Endothelial cell of umbilical vein (primary cell): ENCODE measurements around the gene UPP2. TPM values are rescaled to one million over a fixed set of nuclear protein-coding genes. Genes with fewer than 3 reads are reported as not detected.

ENCODE experiments used
- BruUV-seq: library from RNA; stranded (reverse); fragments of 400-500 nt; replicated peaks from 2 replicates; lab custom pipeline; 2021; lab: Mats Ljungman, UMichigan
- CTCF ChIA-PET: fragments of 300-600, 350-600 bp; sonication (Branson Sonifier 250); formaldehyde crosslinking; loops from one replicate; lab custom pipeline; 2021; ENCODE audit warnings: antibody characterized with exemption, inconsistent platforms; lab: Charles Lee
- POLR2A ChIA-PET: fragments of 300-600, 350-600 bp; sonication (Branson Sonifier 250); formaldehyde crosslinking; loops from one replicate; lab custom pipeline; 2021; ENCODE audit warnings: antibody characterized with exemption, inconsistent platforms; lab: Charles Lee
- DNase-seq: peaks from one replicate; pipeline ENCODE4 v3.0.0-alpha.2; 2011; ENCODE audit warnings: low read depth, low spot score
- FAIRE-seq: peaks from 2 replicates; lab custom pipeline; 2011; peaks lifted over from hg19 to GRCh38; lab: Jason Lieb, UNC
- H2AFZ ChIP-seq: 2 replicates; pipeline ENCODE4 v1.6.0; 2012; ENCODE audit warnings: low read depth, low read length, control low read depth, inconsistent platforms
- H3K27ac ChIP-seq: 2 replicates; pipeline ENCODE4 v1.5.1; 2011; ENCODE audit warnings: low read depth, mild to moderate bottlenecking, control low read depth, low read length, moderate library complexity; ENCODE audit not compliant: insufficient read depth
- H3K27me3 ChIP-seq, 2 experiments: 2 replicates each; pipeline versions ENCODE4 v1.6.0 to v1.6.1; 2011; ENCODE audit warnings: low read length in 2 of 2, mixed read lengths in 1 of 2; ENCODE audit not compliant: control insufficient read depth in 2 of 2, insufficient read depth in 2 of 2
- H3K36me3 ChIP-seq, 2 experiments: 2 replicates in 1 of 2; 3 replicates in 1 of 2; pipeline ENCODE4 v1.5.1; 2011; ENCODE audit warnings: low read length in 2 of 2, mild to moderate bottlenecking in 1 of 2, moderate library complexity in 1 of 2; ENCODE audit not compliant: control insufficient read depth in 2 of 2, insufficient read depth in 2 of 2; ENCODE audit errors: extremely low read depth in 1 of 2
- H3K4me1 ChIP-seq: 3 replicates; pipeline ENCODE4 v1.5.1; 2011; ENCODE audit warnings: mild to moderate bottlenecking, low read length; ENCODE audit not compliant: control insufficient read depth, insufficient read depth; ENCODE audit errors: extremely low read depth
- H3K4me2 ChIP-seq: 2 replicates; pipeline ENCODE4 v1.6.1; 2011; ENCODE audit warnings: low read length, control low read depth, mixed read lengths; ENCODE audit not compliant: insufficient read depth
- H3K4me3 ChIP-seq, 3 experiments: fragments of 200-600 bp in 1 of 3; sonication (generic), shearing (Covaris generic) in 1 of 3; replicated peaks in 1 of 3; 2 replicates each; pipeline ENCODE4 v1.5.1; 2011 to 2016; ENCODE audit warnings: control low read depth in 3 of 3, low read length in 3 of 3, mild to moderate bottlenecking in 2 of 3, inconsistent platforms in 1 of 3, low read depth in 1 of 3, moderate library complexity in 1 of 3; ENCODE audit not compliant: insufficient read depth in 1 of 3
- H3K79me2 ChIP-seq: 2 replicates; pipeline ENCODE4 v1.6.0; 2012; ENCODE audit warnings: low read length, inconsistent platforms; ENCODE audit not compliant: control insufficient read depth, insufficient read depth
- H3K9ac ChIP-seq: replicated peaks from 2 replicates; pipeline ENCODE3; 2011; ENCODE audit warnings: low read length, control low read depth; ENCODE audit not compliant: insufficient read depth; ENCODE audit errors: extremely low read depth
- H3K9me1 ChIP-seq: replicated peaks from 3 replicates; pipeline ENCODE4 v1.6.0; 2011; ENCODE audit warnings: mild to moderate bottlenecking, low read length; ENCODE audit not compliant: control insufficient read depth, insufficient read depth; ENCODE audit errors: extremely low read depth
- H3K9me3 ChIP-seq: replicated peaks from 2 replicates; pipeline ENCODE4 v1.5.1; 2012; ENCODE audit warnings: low read length, inconsistent platforms; ENCODE audit not compliant: control insufficient read depth, insufficient read depth
- H4K20me1 ChIP-seq: replicated peaks from 2 replicates; pipeline ENCODE3; 2011; ENCODE audit warnings: mild to moderate bottlenecking, low read length; ENCODE audit not compliant: control insufficient read depth, insufficient read depth; ENCODE audit errors: extremely low read depth
- EZH2 ChIP-seq: IDR thresholded peaks from 2 replicates; pipeline ENCODE4 v1.6.1; 2012; ENCODE audit warnings: borderline replicate concordance, low read depth, mild to moderate bottlenecking, moderate library complexity, low read length, inconsistent platforms; ENCODE audit not compliant: severe bottlenecking
- FOS ChIP-seq: IDR thresholded peaks from 2 replicates; pipeline ENCODE4 v1.6.1; 2011; ENCODE audit warnings: mild to moderate bottlenecking, low read length, moderate library complexity, borderline replicate concordance; ENCODE audit not compliant: insufficient read depth
- GATA2 ChIP-seq: IDR thresholded peaks from 2 replicates; pipeline ENCODE4 v1.7.0; 2011; ENCODE audit warnings: low read depth, mild to moderate bottlenecking, moderate library complexity, mixed read lengths, low read length; ENCODE audit not compliant: insufficient read length, insufficient read depth
- JUN ChIP-seq: IDR thresholded peaks from 2 replicates; pipeline ENCODE4 v1.6.1; 2011; ENCODE audit warnings: borderline replicate concordance, low read depth; ENCODE audit not compliant: insufficient read length, insufficient read depth
- MYC ChIP-seq: IDR thresholded peaks from one replicate; pipeline ENCODE4 v1.6.1; 2011; ENCODE audit warnings: mild to moderate bottlenecking, low read depth, low read length
- POLR2A ChIP-seq: IDR thresholded peaks from 2 replicates; pipeline ENCODE4 v1.6.1; 2012; ENCODE audit warnings: low read depth, mild to moderate bottlenecking, control low read depth, low read length
- POLR2AphosphoS5 ChIP-seq: IDR thresholded peaks from 2 replicates; pipeline ENCODE4 v1.6.1; 2012; ENCODE audit warnings: low read depth, mild to moderate bottlenecking, control low read depth, low read length, moderate library complexity; ENCODE audit not compliant: insufficient read depth
- dilution Hi-C: fragments of 300-500 bp; cut with MboI; formaldehyde crosslinking; loops from one replicate; pipeline ENCODE4 v1.15.0; 2019; ENCODE audit warnings: low sequenced_read_pairs; ENCODE audit not compliant: extremely low pct_ligation_motif_present
- intact Hi-C: fragments of 100-400 bp; cut with micrococcal nuclease; formaldehyde crosslinking; loops from one replicate; pipeline ENCODE4 v1.10.0; 2022
- polyA plus RNA-seq, 4 experiments: library from polyadenylated mRNA; depleted of rRNA in 3 of 4; stranded (reverse) in 3 of 4; unstranded in 1 of 4; fragments of >200 nt; gene quantifications; 2 replicates each; pipeline versions ENCODE4 v1.2.1 to v1.2.3, GENCODE V29; 2011 to 2012; ENCODE audit warnings: missing spikeins in 1 of 4
- total RNA-seq: library from RNA; stranded (reverse); gene quantifications from 2 replicates; pipeline ENCODE4 v1.2.3, GENCODE V29; 2021
- TF ChIP-seq, protein P1 (sequence below), 2 donors: IDR thresholded peaks; 1 replicate in 1 of 2; 2 replicates in 1 of 2; pipeline ENCODE4 v1.5.1; 2011; ENCODE audit warnings: low read length in 2 of 2, mild to moderate bottlenecking in 2 of 2, moderate library complexity in 2 of 2, control low read depth in 1 of 2, inconsistent platforms in 1 of 2, low read depth in 1 of 2; ENCODE audit not compliant: insufficient read depth in 1 of 2; ENCODE audit errors: extremely low read depth in 1 of 2
- TF ChIP-seq, protein P2 (sequence below): IDR thresholded peaks from 2 replicates; pipeline ENCODE4 v1.6.1; 2011; ENCODE audit not compliant: insufficient read depth, insufficient read length

UPP2 gene
- total and polyA plus RNA-seq, 2 donors (not counting 3 experiments of a cell fraction or from before 2014, with no cell fraction given): not detected

DNA sequence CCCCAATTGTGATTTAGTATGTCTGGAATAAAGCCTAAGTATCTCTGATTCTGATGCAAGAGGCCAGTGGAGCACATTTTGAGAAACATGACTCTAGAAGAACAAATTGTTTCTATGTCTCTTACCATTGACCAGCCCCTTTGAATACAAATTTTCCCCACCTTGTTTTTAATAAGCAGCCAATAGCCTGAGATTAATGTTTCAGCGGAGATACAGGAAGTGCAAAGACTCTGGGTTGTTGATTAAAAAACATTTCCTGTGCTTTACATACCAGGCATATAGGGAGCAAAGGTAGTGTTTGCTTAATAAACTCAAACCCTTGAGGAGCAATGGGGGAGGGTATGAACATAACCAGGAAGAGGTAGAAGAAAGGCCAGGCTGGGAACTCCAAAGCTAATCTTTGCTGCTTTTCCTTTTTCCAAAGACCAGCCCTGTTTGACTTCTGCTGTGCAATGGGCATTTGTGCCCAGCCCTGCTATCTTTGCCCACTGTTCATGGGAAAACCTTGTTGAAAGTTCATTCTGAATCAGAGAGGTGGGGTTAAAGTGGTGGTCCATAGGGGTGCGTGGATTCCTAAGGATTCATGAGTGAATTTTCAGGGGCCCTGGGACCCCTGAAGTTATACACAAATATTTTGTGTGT, 29.3 kb downstream of the UPP2 start:
- Histone ChIP-seq H3K4me2 (no peak overlapping the region), H3K36me3 (no peaks in the 10 kb centered on the region), H2AFZ (no peak overlapping the region), H3K9me1 (no peaks in the 10 kb centered on the region), H3K79me2 (no peaks in the 10 kb centered on the region), H3K9me3 (no peaks in the 10 kb centered on the region), H3K4me1 (no peaks in the 10 kb centered on the region), H3K27me3 (peaks cover 0 to under 1% of the 10 kb centered on the region in 2 experiments), H3K4me3 (no peak overlapping the region), H3K9ac (no peak overlapping the region), H3K27ac (no peak overlapping the region), H4K20me1 (no peaks in the 10 kb centered on the region)
- TF ChIP-seq JUN (no peak), POLR2AphosphoS5 (no peak), FOS (no peak), EZH2 (no peak), MYC (no peak), POLR2A (no peak), GATA2 (no peak)
- TF ChIP-seq, protein P1, sequence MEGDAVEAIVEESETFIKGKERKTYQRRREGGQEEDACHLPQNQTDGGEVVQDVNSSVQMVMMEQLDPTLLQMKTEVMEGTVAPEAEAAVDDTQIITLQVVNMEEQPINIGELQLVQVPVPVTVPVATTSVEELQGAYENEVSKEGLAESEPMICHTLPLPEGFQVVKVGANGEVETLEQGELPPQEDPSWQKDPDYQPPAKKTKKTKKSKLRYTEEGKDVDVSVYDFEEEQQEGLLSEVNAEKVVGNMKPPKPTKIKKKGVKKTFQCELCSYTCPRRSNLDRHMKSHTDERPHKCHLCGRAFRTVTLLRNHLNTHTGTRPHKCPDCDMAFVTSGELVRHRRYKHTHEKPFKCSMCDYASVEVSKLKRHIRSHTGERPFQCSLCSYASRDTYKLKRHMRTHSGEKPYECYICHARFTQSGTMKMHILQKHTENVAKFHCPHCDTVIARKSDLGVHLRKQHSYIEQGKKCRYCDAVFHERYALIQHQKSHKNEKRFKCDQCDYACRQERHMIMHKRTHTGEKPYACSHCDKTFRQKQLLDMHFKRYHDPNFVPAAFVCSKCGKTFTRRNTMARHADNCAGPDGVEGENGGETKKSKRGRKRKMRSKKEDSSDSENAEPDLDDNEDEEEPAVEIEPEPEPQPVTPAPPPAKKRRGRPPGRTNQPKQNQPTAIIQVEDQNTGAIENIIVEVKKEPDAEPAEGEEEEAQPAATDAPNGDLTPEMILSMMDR (IDR thresholded peaks at IDR 0.05; ENCODE audit: extremely low read depth in 1 of 2, insufficient read depth in 1 of 2, low read depth in 1 of 2, low read length in 2 of 2): no peak
- TF ChIP-seq, protein P2, sequence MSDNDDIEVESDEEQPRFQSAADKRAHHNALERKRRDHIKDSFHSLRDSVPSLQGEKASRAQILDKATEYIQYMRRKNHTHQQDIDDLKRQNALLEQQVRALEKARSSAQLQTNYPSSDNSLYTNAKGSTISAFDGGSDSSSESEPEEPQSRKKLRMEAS: no peak
- ChIA-PET POLR2A (no interaction called here), CTCF (no interaction called here)
- no peak for DNase-seq
- FAIRE-seq: no peak
- dilution Hi-C loops (no loop called here), intact Hi-C loops (no loop called here)
- no TSS peak for BruUV-seq
